ENCODE results near the gene CCDC54. TPM values are rescaled to one million over a fixed set of nuclear protein-coding genes. Genes with fewer than 3 reads are reported as not detected.
"Not testable (repeated sequence)": the region's sequence is repeated elsewhere in the genome, so short reads cannot be mapped to it uniquely, and the experiment has no call there.

The CCDC54 gene
- polyA plus RNA-seq (2011; rRNA removed), result not detected in 2 replicates
- polyA minus RNA-seq (2011; rRNA and poly(A)+ RNA removed), result not detected in 2 replicates

- no peak for TF ChIP-seq CTCF (IDR thresholded peaks at IDR 0.05; ENCODE audit: low read depth, low read length)
- Histone ChIP-seq H3K27ac (ENCODE audit: low read depth, low read length) (no peak within 1 kb of the TSS), H3K9me3 (ENCODE audit: control insufficient read depth, insufficient read depth, low read length) (no peaks in the 10 kb centered on the region), H3K4me3 (ENCODE audit: low read depth, low read length) (no peak within 1 kb of the TSS), H3K27me3 (ENCODE audit: control insufficient read depth, insufficient read depth, low read length) (no peaks in the 10 kb centered on the region)
- POLR2A ChIA-PET, result no interaction called here
- no peak for DNase-seq (ENCODE audit: low read depth, low spot score)
- CTCF ChIA-PET, result interaction anchor here (1.2 kb wide), 1 partner anchor 52 kb away, joined by 3 read pairs; no protein-coding TSS in a partner anchor
These were observed at the start of gene CCDC54 for GRCh38 chr3:107377151-107377550. Gene CCDC54, plus strand, starts transcription at chr3:107377439. Its CDS starts 149 bp downstream, at chr3:107377588.

GRCh38 chr3:107328069-107328468 lies 49.2 kb upstream of the CCDC54 start:
- Histone ChIP-seq H3K27me3 (ENCODE audit: control insufficient read depth, insufficient read depth, low read length) (peaks cover 2% of the 10 kb centered on the region), H3K4me3 (ENCODE audit: low read depth, low read length) (no peak overlapping the region), H3K27ac (ENCODE audit: low read depth, low read length) (no peak overlapping the region), H3K9me3 (ENCODE audit: control insufficient read depth, insufficient read depth, low read length) (no peaks in the 10 kb centered on the region)
- no peak for DNase-seq (ENCODE audit: low read depth, low spot score)
- ChIA-PET CTCF (no interaction called here), POLR2A (no interaction called here)
- TF ChIP-seq CTCF (IDR thresholded peaks at IDR 0.05; ENCODE audit: low read depth, low read length), result no peak

DNA sequence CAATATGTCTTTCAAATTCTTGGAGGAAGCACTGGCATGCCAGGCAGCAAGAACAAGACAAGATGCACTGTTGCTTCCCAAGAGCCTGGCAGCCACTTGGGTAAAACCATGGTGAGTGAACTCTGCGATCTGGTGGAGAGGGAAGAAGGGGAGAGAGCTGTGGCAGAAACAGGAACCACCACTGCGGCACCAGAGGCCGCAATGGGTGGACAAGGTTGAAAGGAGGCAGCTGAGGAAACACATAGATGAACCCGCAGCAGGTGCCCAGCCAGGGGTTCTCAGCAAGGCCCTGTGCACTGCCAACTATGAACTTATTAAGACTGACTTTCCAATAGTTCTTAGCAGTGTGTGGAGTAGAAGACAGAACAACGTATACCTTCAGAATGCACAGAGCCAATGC lies 48.2 kb upstream of the CCDC54 start:
- no peaks in the 10 kb centered on the region for H3K9me3 ChIP-seq (ENCODE audit: control insufficient read depth, insufficient read depth, low read length)
- no peak for TF ChIP-seq CTCF (IDR thresholded peaks at IDR 0.05; ENCODE audit: low read depth, low read length)
- no peaks in the 10 kb centered on the region for H3K27me3 ChIP-seq (ENCODE audit: control insufficient read depth, insufficient read depth, low read length)
- CTCF ChIA-PET, result no interaction called here
- H3K27ac ChIP-seq (ENCODE audit: low read depth, low read length), result no peak overlapping the region
- H3K4me3 ChIP-seq (ENCODE audit: low read depth, low read length), result no peak overlapping the region
- no peak for DNase-seq (ENCODE audit: low read depth, low spot score)
- POLR2A ChIA-PET, result no interaction called here

DNA sequence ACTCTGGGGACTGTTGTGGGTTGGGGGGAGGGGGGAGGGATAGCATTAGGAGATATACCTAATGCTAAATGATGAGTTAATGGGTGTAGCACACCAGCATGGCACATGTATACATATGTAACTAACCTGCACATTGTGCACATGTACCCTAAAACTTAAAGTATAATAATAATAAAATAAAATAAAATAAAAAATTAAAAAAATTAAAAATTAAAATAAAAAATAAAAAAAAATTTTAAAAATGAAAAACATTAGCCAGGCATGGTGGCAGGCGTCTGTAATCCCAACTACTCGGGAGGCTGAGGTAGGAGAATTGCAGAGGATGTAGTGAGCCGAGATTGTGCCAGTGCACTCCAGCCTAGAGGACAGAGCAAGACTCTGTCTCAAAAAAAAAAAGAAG lies 37.5 kb upstream of the CCDC54 start:
- CTCF ChIA-PET; H3K27me3 ChIP-seq (ENCODE audit: control insufficient read depth, insufficient read depth, low read length); H3K4me3 ChIP-seq (ENCODE audit: low read depth, low read length); H3K27ac ChIP-seq (ENCODE audit: low read depth, low read length); H3K9me3 ChIP-seq (ENCODE audit: control insufficient read depth, insufficient read depth, low read length); POLR2A ChIA-PET; DNase-seq (ENCODE audit: low read depth, low spot score): not testable (repeated sequence)

- POLR2A ChIA-PET, result no interaction called here
- no peaks in the 10 kb centered on the region for H3K27me3 ChIP-seq (ENCODE audit: control insufficient read depth, insufficient read depth, low read length)
- no peak overlapping the region for H3K27ac ChIP-seq (ENCODE audit: low read depth, low read length)
- no peak for TF ChIP-seq CTCF (IDR thresholded peaks at IDR 0.05; ENCODE audit: low read depth, low read length)
- no peaks in the 10 kb centered on the region for H3K9me3 ChIP-seq (ENCODE audit: control insufficient read depth, insufficient read depth, low read length)
- no peak for DNase-seq (ENCODE audit: low read depth, low spot score)
- H3K4me3 ChIP-seq (ENCODE audit: low read depth, low read length), result no peak overlapping the region
- CTCF ChIA-PET, result interaction anchor here (1.2 to 1.6 kb wide), 3 partner anchors 73 to 85 kb away, joined by 4 to 7 read pairs (median 6); no protein-coding TSS in a partner anchor
These were observed 32.5 kb upstream of the CCDC54 start for GRCh38 chr3:107344722-107345121.
